Stomach (tissue), 4 donors: ENCODE data around the gene EHD3.

Source experiments
- CTCF ChIP-seq, 7 experiments: fragments of 450-650 bp in 4 of 7; fragments of 200-600 bp in 3 of 7; sonication (generic) in 3 of 7; IDR thresholded peaks; one replicate each; pipeline ENCODE4 v1.5.1; 2016 to 2019; ENCODE audit warnings: antibody characterized with exemption in 7 of 7, control low read depth in 2 of 7, mild to moderate bottlenecking in 1 of 7
- EP300 ChIP-seq: sonication (generic); formaldehyde crosslinking; IDR thresholded peaks from one replicate; pipeline ENCODE4 v1.6.1; 2017; ENCODE audit warnings: antibody characterized with exemption
- POLR2A ChIP-seq, 4 donors: fragments of 450-650 bp; IDR thresholded peaks; one replicate each; pipeline ENCODE4 v1.6.1; 2016; ENCODE audit warnings: antibody characterized with exemption in 4 of 4, control low read depth in 2 of 4, mild to moderate bottlenecking in 1 of 4, moderate library complexity in 1 of 4
- POLR2AphosphoS5 ChIP-seq, 3 donors: sonication (generic); formaldehyde crosslinking; IDR thresholded peaks; one replicate each; pipeline ENCODE4 v1.6.1; 2016; ENCODE audit warnings: antibody characterized with exemption in 3 of 3

DNA sequence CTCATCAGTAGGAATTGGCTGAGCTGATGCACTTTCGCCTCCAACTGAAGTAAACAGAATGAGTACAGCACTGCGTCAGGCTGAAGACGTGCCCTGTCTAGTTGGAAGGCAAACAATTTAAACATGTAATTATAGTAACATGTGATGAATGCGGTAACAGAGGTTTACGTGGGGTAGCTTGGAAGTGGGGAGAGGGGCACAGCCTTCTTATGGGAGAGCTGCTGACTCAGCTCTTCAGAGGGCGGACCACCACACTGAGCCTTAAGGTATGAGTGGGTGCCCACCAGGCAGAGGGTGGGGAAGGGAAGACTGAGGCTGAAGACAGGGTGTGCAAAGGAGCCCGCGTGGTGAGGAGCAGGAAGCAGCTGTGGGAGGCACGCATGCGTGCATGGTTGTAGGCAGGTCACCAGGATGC, 6.2 kb upstream of the EHD3 start:
- TF ChIP-seq CTCF (IDR thresholded peaks at IDR 0.05) (no peak), POLR2A (IDR thresholded peaks at IDR 0.05) (no peak), POLR2AphosphoS5 (IDR thresholded peaks at IDR 0.05) (no peak), EP300 (no peak)
